Measurements from ENCODE around the gene SMARCC2.

SMARCC2 gene

GRCh38 chr12:56189099-56189917 lies at the start of gene SMARCC2:
Gene SMARCC2 (minus strand): TSS chr12:56189483. CDS start chr12:56189461, 22 bp downstream.
- H3K4me1 ChIP-seq (ENCODE audit: insufficient read depth, low read length, poor library complexity, severe bottlenecking), result peaks cover 25% of the 10 kb centered on the region
- peaks cover 30% of the 10 kb centered on the region for H4K20me1 ChIP-seq (ENCODE audit: insufficient read depth, low read length, poor library complexity, severe bottlenecking)
- H3K4me2 ChIP-seq (ENCODE audit: low read depth, low read length, poor library complexity, severe bottlenecking), result peak within 1 kb of the TSS; percentile 92
- no peaks in the 10 kb centered on the region for H3K9me3 ChIP-seq (ENCODE audit: insufficient read depth, low read depth, low read length)
- peak within 1 kb of the TSS; percentile 82 for H2AFZ ChIP-seq (ENCODE audit: low read length)
- TF ChIP-seq EZH2phosphoT487 (IDR thresholded peaks at IDR 0.05; ENCODE audit: borderline replicate concordance) (no peak), CTCF (conservative IDR thresholded peaks at IDR 0.05; ENCODE audit: low read length) (peak; percentile 64)
- peak within 1 kb of the TSS; percentile 96 for H3K4me3 ChIP-seq (ENCODE audit: low read length, poor library complexity, severe bottlenecking)
- no peaks in the 10 kb centered on the region for H3K27me3 ChIP-seq (ENCODE audit: insufficient read depth, low read length, poor library complexity, severe bottlenecking)
- no peaks in the 10 kb centered on the region for H3K9me2 ChIP-seq (replicated peaks; ENCODE audit: low read depth, low read length)
- peaks cover 16% of the 10 kb centered on the region for H3K36me3 ChIP-seq (ENCODE audit: insufficient read depth, low read length)
- H3F3A ChIP-seq (ENCODE audit: low read depth), result no peaks in the 10 kb centered on the region
- peaks cover 50% of the 10 kb centered on the region for H3K79me2 ChIP-seq (ENCODE audit: insufficient read depth, low read length)
- peak within 1 kb of the TSS; percentile 95 for H3K9ac ChIP-seq (ENCODE audit: low read depth, low read length, poor library complexity, severe bottlenecking)

DNA sequence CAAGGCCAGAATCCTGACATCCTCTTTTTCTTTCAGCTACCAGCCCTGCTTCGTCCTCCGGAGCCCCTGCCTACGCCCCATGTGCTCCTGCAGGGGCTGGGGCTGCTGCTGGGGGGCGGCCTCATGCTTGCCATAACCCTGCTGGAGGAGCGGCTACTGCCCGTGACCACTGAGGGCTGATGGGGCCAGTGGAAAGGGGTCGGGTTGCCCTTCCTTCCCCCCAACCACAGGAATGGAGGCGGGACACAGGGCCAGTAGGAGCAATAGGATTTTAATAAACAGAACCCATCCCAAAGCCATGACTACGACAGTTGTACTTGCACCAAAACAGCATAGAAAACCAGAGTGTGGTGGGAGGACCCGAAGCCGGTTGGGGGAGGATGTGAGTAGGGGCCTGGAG lies 48.3 kb upstream of the SMARCC2 start:
- no peaks in the 10 kb centered on the region for H3K79me2 ChIP-seq (ENCODE audit: insufficient read depth, low read length)
- no peaks in the 10 kb centered on the region for H3K9me2 ChIP-seq (replicated peaks; ENCODE audit: low read depth, low read length)
- no peak overlapping the region for H3K4me3 ChIP-seq (ENCODE audit: low read length, poor library complexity, severe bottlenecking)
- H3F3A ChIP-seq (ENCODE audit: low read depth), result no peaks in the 10 kb centered on the region
- peaks cover 20% of the 10 kb centered on the region; the same call in 1 of the 2 replicates for H3K36me3 ChIP-seq (ENCODE audit: insufficient read depth, low read length)
- no peak for TF ChIP-seq CTCF (conservative IDR thresholded peaks at IDR 0.05; ENCODE audit: low read length)
- no peak for TF ChIP-seq EZH2phosphoT487 (IDR thresholded peaks at IDR 0.05; ENCODE audit: borderline replicate concordance)
- no peaks in the 10 kb centered on the region for H4K20me1 ChIP-seq (ENCODE audit: insufficient read depth, low read length, poor library complexity, severe bottlenecking)
- H2AFZ ChIP-seq (ENCODE audit: low read length), result no peak overlapping the region
- H3K4me2 ChIP-seq (ENCODE audit: low read depth, low read length, poor library complexity, severe bottlenecking), result no peak overlapping the region
- H3K27me3 ChIP-seq (ENCODE audit: insufficient read depth, low read length, poor library complexity, severe bottlenecking), result no peaks in the 10 kb centered on the region
- H3K9ac ChIP-seq (ENCODE audit: low read depth, low read length, poor library complexity, severe bottlenecking), result no peak overlapping the region
- H3K4me1 ChIP-seq (ENCODE audit: insufficient read depth, low read length, poor library complexity, severe bottlenecking), result no peaks in the 10 kb centered on the region
- no peaks in the 10 kb centered on the region for H3K9me3 ChIP-seq (ENCODE audit: insufficient read depth, low read depth, low read length)

- Histone ChIP-seq H3K36me3 (ENCODE audit: insufficient read depth, low read length) (peaks cover 15% of the 10 kb centered on the region; the same call in 1 of the 2 replicates), H3K4me1 (ENCODE audit: insufficient read depth, low read length, poor library complexity, severe bottlenecking) (no peaks in the 10 kb centered on the region), H4K20me1 (ENCODE audit: insufficient read depth, low read length, poor library complexity, severe bottlenecking) (no peaks in the 10 kb centered on the region), H3F3A (ENCODE audit: low read depth) (no peaks in the 10 kb centered on the region), H3K27me3 (ENCODE audit: insufficient read depth, low read length, poor library complexity, severe bottlenecking) (no peaks in the 10 kb centered on the region), H3K9me2 (replicated peaks; ENCODE audit: low read depth, low read length) (no peaks in the 10 kb centered on the region), H3K9ac (ENCODE audit: low read depth, low read length, poor library complexity, severe bottlenecking) (no peak overlapping the region), H3K9me3 (ENCODE audit: insufficient read depth, low read depth, low read length) (no peaks in the 10 kb centered on the region), H3K4me2 (ENCODE audit: low read depth, low read length, poor library complexity, severe bottlenecking) (no peak overlapping the region), H3K4me3 (ENCODE audit: low read length, poor library complexity, severe bottlenecking) (no peak overlapping the region), H3K79me2 (ENCODE audit: insufficient read depth, low read length) (no peaks in the 10 kb centered on the region), H2AFZ (ENCODE audit: low read length) (no peak overlapping the region)
- no peak for TF ChIP-seq CTCF (conservative IDR thresholded peaks at IDR 0.05; ENCODE audit: low read length)
- no peak for TF ChIP-seq EZH2phosphoT487 (IDR thresholded peaks at IDR 0.05; ENCODE audit: borderline replicate concordance)
These were observed 47.7 kb upstream of the SMARCC2 start for GRCh38 chr12:56236985-56237384.

Data from Loucy (cell line).